ENCODE results near the gene VGLL4.
A peak's percentile ranks its signal among the peaks of the same experiment; 100 is the strongest.
"Not testable (repeated sequence)": the region's sequence is repeated elsewhere in the genome, so short reads cannot be mapped to it uniquely, and the experiment has no call there.

VGLL4 gene

DNA sequence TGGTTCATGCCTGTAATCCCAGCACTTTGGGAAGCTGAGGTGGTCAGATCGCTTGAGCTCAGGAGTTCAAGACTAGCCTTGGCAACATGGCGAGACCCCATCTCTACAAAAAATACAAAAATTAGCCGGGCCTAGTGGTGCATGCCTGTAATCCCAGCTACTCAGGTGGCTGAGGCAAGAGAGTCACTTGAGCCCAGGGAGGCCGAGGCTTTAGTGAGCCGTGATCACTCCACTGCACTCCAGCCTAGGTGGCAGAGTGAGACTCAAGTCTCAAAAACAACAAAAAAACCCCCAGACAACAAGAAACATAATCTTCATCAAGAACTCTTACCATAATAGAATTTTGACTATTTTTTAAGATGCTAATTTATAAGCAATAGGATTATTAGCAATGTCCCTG is 117.6 kb downstream of the VGLL4 start:
- not testable (repeated sequence) for DNase-seq

DNA sequence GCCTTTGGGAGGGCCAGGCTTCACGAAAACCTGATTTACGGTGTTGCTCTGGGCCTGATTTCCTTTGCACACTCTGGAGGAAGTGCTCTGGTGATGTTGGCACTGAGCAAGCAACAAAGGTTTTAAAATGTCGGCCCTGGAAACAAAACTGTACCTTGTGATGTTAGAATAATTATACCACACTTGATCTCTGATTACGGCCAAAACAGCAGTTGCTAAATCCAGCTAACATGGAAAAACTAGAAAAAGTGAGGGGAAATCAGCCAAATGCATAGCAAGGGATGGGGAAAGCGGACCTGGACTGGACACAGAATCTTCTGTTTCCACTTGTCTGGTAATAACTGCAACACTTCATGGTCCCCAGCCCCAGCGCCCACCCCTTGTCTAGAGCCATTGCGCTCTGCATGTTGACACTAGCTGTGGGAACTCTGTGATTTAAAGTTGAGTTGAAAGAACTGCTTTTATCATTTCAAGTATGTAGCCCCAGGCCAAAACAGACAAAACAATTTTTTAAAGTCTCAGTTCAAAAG is 120.1 kb downstream of the VGLL4 start:
- no peak for DNase-seq

DNA sequence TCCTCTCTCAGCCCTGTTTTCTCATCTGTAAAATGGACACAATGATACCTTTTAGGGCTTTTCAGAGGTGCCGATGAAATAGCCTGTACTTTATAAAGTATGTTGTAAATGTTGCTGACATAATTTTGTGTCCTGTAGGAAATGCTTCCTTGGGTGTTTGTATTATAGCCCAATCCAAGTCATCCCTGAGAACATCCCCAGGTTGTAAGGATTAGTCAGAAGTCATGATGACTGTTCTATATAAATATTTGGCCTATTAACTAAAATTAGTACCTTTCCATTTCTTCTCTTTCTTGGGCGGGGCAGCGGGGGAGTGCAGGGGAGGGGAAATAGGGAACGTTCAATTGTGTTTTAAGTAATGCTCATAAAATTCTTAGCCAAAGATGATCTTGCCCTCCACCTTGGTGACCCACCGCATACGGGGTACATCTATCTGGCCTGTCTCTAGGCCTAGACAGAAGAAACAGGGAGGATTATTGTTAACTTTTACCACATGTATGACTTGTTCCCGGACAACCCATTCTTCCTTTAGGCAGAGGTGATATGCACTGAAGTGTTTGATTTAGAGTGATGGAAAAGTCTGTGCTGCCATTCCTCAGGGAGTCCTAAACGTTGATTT is 120.7 kb downstream of the VGLL4 start:
- no peak for DNase-seq

DNA sequence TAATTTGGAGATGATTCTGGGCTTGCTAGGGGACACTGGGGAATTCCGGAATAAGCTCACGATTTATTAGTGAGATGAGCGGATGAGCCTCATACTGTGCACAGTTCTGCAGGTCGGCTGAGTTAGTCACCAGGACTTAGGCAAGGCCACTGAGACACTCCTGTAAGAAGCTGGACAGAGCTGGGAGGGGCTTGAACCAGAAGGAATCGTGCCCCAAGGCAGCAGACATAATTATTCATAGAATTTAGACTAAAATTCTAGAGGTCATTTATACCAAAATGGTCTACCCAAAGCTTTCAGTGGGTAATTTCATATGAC is 121.4 kb downstream of the VGLL4 start:
- DNase-seq = no peak

DNA sequence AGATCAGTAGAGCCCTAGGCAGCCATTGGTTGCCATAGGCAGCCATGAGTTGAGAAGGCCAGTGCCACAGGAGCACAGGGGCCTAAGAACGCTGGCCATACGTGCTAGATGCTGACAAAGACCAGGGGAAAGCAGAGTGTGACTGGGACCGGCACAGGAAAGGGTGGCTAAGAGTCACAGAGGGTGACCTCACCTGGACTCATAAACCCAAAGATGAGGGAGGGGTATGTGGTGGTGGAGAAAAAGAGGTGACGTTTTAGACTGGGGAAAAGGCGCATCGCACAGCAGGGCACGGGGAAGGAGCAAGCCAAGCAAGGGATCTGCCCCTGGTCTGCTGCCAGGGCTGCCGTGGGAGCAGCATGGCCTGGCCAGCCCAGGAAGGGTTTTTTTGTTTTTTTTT is 122.5 kb downstream of the VGLL4 start:
- no peak for DNase-seq

DNA sequence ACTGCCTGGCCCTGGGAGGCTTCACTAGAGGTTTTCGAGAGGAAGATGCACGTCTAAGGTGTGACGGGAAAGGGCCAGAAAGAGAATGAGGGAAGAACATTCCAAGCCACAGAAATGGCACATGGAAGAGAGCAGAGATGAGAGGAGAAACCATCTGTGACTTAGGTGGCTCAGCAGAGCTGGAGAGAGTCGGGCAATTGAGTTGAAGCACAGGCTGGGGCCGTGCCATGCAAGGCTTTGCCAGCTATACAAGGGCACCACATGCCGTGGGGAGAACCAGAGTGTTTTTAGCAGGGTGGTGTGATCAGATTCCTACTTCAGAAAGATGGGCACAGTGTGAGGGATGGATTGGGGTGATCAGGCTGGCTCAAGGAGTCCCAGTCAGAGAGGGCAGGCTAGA is 126.1 kb downstream of the VGLL4 start:
- DNase-seq = no peak

DNA sequence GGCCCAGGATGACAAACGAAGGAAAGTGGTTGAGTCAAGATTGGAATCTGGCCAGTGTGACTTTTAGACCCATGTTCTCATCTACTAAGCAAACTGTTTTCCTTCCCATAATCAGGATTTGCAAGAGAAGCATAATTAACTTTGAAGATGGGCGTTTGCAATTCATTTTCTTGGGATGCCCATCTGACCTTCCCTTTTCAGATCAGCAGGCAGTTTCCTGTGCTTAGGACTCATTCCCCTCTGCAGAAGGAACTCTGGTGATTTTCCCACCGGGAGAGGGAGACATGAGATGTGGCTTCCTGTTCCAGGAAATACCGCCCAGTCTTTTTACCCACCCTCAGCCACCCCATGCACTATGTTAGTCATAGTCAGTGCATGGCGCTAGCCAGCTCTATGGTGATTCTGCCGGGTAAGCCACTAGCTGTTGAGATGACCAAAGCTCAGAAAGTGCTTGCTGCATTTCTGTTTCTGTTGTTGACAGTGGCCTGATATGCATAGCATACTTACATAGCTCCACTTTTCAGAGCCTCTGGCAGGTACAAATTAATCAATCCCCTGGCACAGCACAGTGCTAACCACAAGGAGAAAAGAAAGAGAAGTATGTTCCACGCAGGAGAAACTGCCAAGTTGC is 129.4 kb downstream of the VGLL4 start:
- DNase-seq = peak; percentile 92

DNA sequence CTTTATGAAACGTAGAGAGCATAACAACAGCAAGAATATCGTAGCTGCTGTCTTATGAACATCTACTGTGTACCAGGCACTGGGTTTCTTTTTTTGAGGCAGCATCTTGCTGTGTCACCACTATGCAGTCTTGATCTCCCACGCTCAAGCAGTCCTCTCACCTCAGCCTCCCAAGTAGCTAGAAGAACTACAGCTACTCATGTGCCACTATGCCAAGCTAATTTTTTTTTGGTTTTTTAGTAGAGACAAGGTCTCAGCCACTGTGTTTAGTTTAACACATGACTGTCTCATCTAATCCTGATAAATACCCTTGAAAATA is 129.9 kb downstream of the VGLL4 start:
- no peak for DNase-seq

DNA sequence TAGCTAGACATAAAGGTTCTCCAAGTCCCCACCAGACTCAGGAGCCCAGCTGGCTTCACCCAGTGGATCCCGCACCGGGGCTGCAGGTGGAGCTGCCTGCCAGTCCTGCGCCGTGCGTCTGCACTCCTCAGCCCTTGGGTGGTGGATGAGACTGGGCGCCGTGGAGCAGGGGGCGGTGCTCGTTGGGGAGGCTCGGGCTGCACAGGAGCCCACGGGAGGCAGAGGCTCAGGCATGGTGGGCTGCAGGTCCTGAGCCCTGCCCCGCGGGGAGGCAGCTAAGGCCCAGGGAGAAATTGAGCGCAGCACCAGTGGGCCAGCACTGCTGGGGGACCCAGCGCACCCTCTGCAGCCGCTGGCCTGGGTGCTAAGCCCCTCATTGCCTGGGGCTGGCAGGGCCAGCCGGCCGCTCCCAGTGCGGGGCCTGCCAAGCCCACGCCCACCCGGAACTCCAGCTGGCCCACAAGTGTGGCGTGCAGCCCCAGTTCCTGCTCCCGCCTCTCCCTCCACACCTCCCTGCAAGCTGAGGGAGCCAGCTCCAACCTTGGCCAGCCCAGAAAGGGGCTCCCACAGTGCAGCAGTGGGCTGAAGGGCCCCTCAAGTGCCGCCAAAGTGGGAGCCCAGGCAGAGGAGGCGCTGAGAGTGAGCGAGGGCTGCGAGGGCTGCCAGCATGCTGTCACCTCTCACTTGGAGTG is 130.4 kb downstream of the VGLL4 start:
- not testable (repeated sequence) for DNase-seq

DNA sequence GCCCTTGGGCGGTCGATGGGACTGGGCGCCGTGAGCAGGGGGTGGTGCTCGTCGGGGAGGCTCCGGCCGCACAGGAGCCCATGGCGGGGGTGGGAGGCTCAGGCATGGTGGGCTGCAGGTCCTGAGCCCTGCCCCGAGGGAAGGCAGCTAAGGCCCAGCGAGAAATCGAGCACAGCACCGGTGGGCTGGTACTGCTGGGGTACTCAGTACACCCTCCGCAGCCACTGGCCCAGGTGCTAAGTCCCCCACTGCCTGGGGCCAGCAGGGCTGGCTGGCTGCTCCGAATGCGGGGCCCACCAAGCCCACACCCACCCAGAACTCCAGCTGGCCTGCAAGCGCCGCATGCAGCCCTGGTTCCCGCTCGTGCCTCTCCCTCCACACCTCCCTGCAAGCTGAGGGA is 132.1 kb downstream of the VGLL4 start:
- not testable (repeated sequence) for DNase-seq

DNA sequence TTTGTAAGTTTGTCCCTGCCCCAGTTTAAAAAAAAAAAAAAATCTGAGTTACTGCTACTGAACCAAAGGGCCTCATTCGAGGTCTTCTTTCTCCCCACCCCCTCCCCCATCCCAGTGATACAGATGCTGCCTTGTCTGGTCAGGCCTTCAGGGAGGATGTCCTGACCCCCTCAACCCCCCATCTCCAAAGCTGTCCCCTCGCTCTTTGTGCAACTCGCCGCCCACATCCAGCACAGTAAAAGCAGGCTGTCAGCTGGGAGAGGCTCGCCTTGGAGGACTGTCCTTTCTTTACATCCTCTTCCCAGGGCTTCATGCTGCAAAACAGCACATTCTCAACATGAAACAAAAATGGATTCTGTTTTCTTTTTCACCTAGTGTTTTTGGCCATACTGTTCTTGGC is 133.4 kb downstream of the VGLL4 start:
- no peak for DNase-seq

DNA sequence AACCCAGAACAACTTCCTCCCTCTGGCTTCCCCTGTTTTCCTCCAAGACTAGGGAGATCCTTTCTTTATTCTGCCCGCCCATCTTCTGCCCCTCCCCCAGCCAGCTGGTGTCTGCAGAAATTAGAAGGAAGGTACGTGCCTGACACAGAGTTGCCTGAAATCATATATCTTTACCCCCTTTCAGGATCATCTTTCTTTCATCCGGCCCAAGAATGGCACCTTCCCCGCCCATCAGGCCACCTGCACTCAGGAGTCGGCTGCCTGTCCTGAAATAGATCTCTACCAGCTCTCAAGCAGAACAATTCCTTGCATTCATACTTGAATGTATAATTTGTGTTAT is 133.7 kb downstream of the VGLL4 start:
- DNase-seq = no peak

DNA sequence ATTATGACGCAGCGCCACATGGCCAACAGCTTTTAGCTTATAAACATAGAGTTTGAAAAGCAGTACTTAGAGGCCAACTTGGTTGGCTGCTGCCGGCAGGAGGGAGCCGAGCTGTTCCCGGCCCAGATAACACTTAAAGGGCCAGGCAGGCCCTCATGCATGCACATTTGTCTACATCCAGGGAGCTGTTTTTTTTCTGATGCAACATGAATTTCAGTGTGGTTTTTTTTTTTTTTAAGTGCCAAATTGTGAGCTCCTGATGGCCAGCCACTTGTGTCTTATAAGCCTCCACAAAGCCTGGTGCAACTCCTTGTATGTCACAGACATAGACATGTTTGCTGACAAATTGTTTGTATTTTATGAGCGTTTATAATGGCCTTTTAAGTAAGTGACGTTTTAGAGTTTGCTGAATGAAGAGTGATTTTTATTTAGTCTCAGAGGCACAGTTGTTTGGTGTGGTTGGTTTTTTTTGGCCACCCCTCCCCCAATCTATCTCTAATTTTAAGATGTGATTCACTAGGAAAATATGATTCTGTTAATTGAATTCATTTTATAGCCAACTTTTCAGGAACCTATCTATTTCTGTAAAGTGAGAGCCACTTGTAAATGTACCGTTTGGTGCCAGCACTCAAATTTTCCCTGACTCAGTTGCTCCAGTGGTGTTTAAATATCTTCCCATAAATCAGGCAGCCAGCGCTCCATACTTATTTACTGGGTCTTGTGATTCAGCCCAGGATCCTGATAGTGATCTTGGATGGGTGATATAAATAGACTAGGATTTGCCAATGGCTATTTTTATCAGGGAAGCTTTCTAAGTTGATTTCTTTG is 134.3 kb downstream of the VGLL4 start:
- peak; percentile 95 for DNase-seq

DNA sequence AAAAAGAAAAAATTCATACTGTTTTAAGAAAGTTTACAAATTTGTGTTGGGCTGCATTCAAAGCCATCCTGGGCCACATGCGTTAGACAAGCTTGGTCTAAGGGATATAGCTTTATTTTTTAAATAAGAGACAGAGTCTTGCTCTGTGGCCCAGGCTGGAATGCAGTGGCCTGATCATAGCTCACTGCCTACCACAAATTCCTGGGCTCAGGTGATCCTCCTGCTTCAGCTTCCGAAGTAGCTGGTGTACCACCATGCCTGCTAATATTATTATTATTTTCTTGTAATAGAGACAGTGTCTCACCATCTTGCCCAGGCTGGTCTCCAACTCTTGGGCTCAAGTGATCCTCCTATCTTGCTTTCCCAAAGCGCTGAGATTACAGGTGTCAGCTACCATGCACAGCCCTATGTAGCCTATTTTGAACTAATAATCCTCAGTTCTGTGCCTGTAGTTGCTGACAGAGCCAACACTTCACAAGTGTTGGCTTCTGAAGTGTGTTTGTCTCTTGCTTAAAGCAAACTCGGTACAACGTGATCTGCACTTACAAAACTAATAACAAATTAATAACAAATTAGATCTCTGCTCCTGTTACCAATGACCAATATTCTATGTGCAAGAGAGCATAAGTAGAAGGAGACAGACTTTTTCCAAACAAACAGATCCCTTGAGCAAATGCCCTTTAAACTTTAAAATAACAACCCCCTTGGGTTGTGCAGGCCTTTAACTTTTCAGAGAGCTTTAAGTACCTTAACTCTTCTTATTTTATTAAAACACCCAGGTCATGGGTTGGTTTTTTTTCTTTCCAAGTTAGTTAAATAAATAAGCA is 135.2 kb downstream of the VGLL4 start:
- no peak for DNase-seq

DNA sequence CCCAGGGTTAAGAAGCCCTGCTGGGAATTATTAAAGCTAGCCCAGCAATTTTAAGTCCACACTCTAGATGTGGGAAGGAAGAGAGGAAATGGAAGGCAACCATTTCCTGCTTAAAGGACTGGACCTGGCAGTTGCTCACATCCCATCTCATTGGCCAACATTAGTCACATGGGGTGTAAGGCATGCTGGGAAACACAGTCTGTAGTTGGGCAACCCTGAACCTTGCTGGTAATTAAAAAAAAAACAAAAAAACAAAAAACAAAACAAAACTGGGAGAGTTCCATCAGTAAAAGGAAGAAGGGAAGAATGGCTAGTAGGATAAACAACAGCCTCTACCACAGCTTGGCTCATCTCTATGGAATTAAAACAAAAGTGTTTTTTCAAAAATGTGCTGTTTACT is 136.0 kb downstream of the VGLL4 start:
- no peak for DNase-seq

Data from fibroblast of skin of scalp (primary cell).